Hematopoietic multipotent progenitor cell (in vitro differentiated cells): Measurements from ENCODE around the gene CNST. TPM values are rescaled to one million over a fixed set of nuclear protein-coding genes. Genes with fewer than 3 reads are reported as not detected.

Experiments used
- DNase-seq, 3 donors: peaks; one replicate each; pipeline ENCODE4 v3.0.0-alpha.2; 2011 to 2015; ENCODE audit warnings: low read depth in 2 of 3, low spot score in 2 of 3
- total RNA-seq: library from RNA; depleted of rRNA; stranded (reverse); fragments of >200 nt; gene quantifications from one replicate; pipeline ENCODE4 v1.2.3, GENCODE V29; 2012

The CNST gene
- total RNA-seq, 1 donor, result 33.4 TPM

- no peak for DNase-seq
Measured at GRCh38 chr1:246659594-246660140, 93.4 kb downstream of the CNST start.

GRCh38 chr1:246661451-246661850, 95.2 kb downstream of the CNST start:
- DNase-seq, result no peak

- no peak for DNase-seq
Measured at GRCh38 chr1:246667773-246668172, 101.5 kb downstream of the CNST start.

- DNase-seq, result no peak
Measured at GRCh38 chr1:246669659-246670058, 103.4 kb downstream of the CNST start.

- DNase-seq, result no peak
Measured at GRCh38 chr1:246674049-246674448, 107.8 kb downstream of the CNST start.

GRCh38 chr1:246677842-246678241, 111.6 kb downstream of the CNST start:
- no peak for DNase-seq

- no peak for DNase-seq
Measured at GRCh38 chr1:246678816-246679793, 112.8 kb downstream of the CNST start.

GRCh38 chr1:246679794-246680177, 113.5 kb downstream of the CNST start:
- DNase-seq, result no peak

- no peak for DNase-seq
Measured at GRCh38 chr1:246680190-246680589, 113.9 kb downstream of the CNST start.

- DNase-seq, result no peak
Measured at GRCh38 chr1:246680696-246681130, 114.5 kb downstream of the CNST start.

- DNase-seq, result no peak
Measured at GRCh38 chr1:246681900-246682895, 115.9 kb downstream of the CNST start.

GRCh38 chr1:246683521-246683920, 117.3 kb downstream of the CNST start:
- no peak for DNase-seq

GRCh38 chr1:246687002-246687401, 120.7 kb downstream of the CNST start:
- DNase-seq, result no peak

GRCh38 chr1:246689409-246690008, 123.3 kb downstream of the CNST start:
- peak in 2 of 3 donors; percentile 70 to 87 for DNase-seq

GRCh38 chr1:246690100-246690499, 123.8 kb downstream of the CNST start:
- no peak for DNase-seq

- peak in 1 of 3 donors; percentile 36 for DNase-seq
Measured at GRCh38 chr1:246691622-246692495, 125.6 kb downstream of the CNST start.

GRCh38 chr1:246694213-246694895, 128.1 kb downstream of the CNST start:
- DNase-seq, result peak in 1 of 3 donors; percentile 54

- no peak for DNase-seq
Measured at GRCh38 chr1:246695136-246695535, 128.9 kb downstream of the CNST start.

GRCh38 chr1:246695666-246696065, 129.4 kb downstream of the CNST start:
- no peak for DNase-seq
